Activated B cell treated with CpG ODN at 0.5 μM for 24 hours (primary cell): ENCODE measurements around the gene MAB21L1. TPM values are rescaled to one million over a fixed set of nuclear protein-coding genes. Genes with fewer than 3 reads are reported as not detected.

Experiments
- ATAC-seq: fragments of 200-7000 bp; cut with Tn5 transposase; one replicate; pipeline ENCODE4 v1.10.0; 2021; ENCODE audit warnings: low read depth, mild to moderate bottlenecking, moderate library complexity
- CTCF ChIA-PET: fragments of 350-600 bp; sonication (Branson Sonifier 250); formaldehyde crosslinking; loops from one replicate; lab custom pipeline; 2021; ENCODE audit warnings: antibody characterized with exemption; lab: Charles Lee
- POLR2A ChIA-PET: fragments of 350-600 bp; sonication (Branson Sonifier 250); formaldehyde crosslinking; loops from one replicate; lab custom pipeline; 2021; ENCODE audit warnings: antibody characterized with exemption; lab: Charles Lee
- DNase-seq: peaks from one replicate; pipeline ENCODE4 v3.0.0; 2022
- H3K27ac Mint-ChIP-seq: one replicate; pipeline ENCODE4 v1.8.0; 2020; ENCODE audit warnings: mixed read lengths
- H3K27me3 Mint-ChIP-seq: one replicate; pipeline ENCODE4 v1.8.0; 2021; ENCODE audit warnings: mixed read lengths
- H3K36me3 Mint-ChIP-seq: one replicate; pipeline ENCODE4 v1.8.0; 2021; ENCODE audit warnings: low read depth, mixed read lengths
- H3K4me1 Mint-ChIP-seq: one replicate; pipeline ENCODE4 v1.8.0; 2021; ENCODE audit warnings: mixed read lengths
- H3K4me3 Mint-ChIP-seq: one replicate; pipeline ENCODE4 v1.8.0; 2020; ENCODE audit warnings: mild to moderate bottlenecking, mixed read lengths
- H3K9me3 Mint-ChIP-seq: one replicate; pipeline ENCODE4 v1.8.0; 2020; ENCODE audit warnings: mixed read lengths
- CTCF ChIP-seq: fragments of 200-600 bp; IDR thresholded peaks from one replicate; pipeline ENCODE4 v1.8.0; 2022; ENCODE audit warnings: antibody characterized with exemption, mild to moderate bottlenecking
- intact Hi-C: fragments of 100-400 bp; cut with micrococcal nuclease; formaldehyde crosslinking; loops from one replicate; pipeline ENCODE4 v1.15.1; 2024
- total RNA-seq: library from RNA; stranded (reverse); gene quantifications from 2 replicates; pipeline ENCODE4 v1.2.3, GENCODE V29; 2022

The MAB21L1 gene
- total RNA-seq, 1 donor from 2014 or later, result not detected

- ATAC-seq, result no peak
- peaks cover 3% of the 10 kb centered on the region for H3K36me3 Mint-ChIP-seq
- H3K4me3 Mint-ChIP-seq, result no peak overlapping the region
- POLR2A ChIA-PET, result no interaction called here
- no peaks in the 10 kb centered on the region for H3K27me3 Mint-ChIP-seq
- DNase-seq, result no peak
- CTCF ChIA-PET, result no interaction called here
- H3K27ac Mint-ChIP-seq, result no peak overlapping the region
- no peak for TF ChIP-seq CTCF
- no peaks in the 10 kb centered on the region for H3K9me3 Mint-ChIP-seq
- no peaks in the 10 kb centered on the region for H3K4me1 Mint-ChIP-seq
- intact Hi-C loops, result no loop called here
Measured at GRCh38 chr13:35449821-35450220, 26.7 kb downstream of the MAB21L1 start.

- H3K4me3 Mint-ChIP-seq, result no peak overlapping the region
- H3K4me1 Mint-ChIP-seq, result no peaks in the 10 kb centered on the region
- no peak for ATAC-seq
- intact Hi-C loops, result no loop called here
- CTCF ChIA-PET, result no interaction called here
- DNase-seq, result no peak
- no peaks in the 10 kb centered on the region for H3K9me3 Mint-ChIP-seq
- POLR2A ChIA-PET, result no interaction called here
- no peak for TF ChIP-seq CTCF
- H3K27me3 Mint-ChIP-seq, result no peaks in the 10 kb centered on the region
- peaks cover 3% of the 10 kb centered on the region for H3K36me3 Mint-ChIP-seq
- H3K27ac Mint-ChIP-seq, result no peak overlapping the region
Measured at GRCh38 chr13:35448465-35448864, 28.0 kb downstream of the MAB21L1 start.
